A549 treated with Hydrocortisone at 1 μM for 4 hours (cell line): ENCODE results near the gene LPP. TPM values are rescaled to one million over a fixed set of nuclear protein-coding genes. Genes with fewer than 3 reads are reported as not detected.

ENCODE experiments used
- total RNA-seq: library from RNA; stranded (reverse); fragments of 200-300 nt; extraction: Qiagen RNA extraction; gene quantifications from 5 replicates; pipeline ENCODE4 v1.2.3, GENCODE V29; 2022

LPP gene, protein sequence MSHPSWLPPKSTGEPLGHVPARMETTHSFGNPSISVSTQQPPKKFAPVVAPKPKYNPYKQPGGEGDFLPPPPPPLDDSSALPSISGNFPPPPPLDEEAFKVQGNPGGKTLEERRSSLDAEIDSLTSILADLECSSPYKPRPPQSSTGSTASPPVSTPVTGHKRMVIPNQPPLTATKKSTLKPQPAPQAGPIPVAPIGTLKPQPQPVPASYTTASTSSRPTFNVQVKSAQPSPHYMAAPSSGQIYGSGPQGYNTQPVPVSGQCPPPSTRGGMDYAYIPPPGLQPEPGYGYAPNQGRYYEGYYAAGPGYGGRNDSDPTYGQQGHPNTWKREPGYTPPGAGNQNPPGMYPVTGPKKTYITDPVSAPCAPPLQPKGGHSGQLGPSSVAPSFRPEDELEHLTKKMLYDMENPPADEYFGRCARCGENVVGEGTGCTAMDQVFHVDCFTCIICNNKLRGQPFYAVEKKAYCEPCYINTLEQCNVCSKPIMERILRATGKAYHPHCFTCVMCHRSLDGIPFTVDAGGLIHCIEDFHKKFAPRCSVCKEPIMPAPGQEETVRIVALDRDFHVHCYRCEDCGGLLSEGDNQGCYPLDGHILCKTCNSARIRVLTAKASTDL
- total RNA-seq: 5.7 to 12.0 TPM (median 9.6 TPM) in 5 replicates

GRCh38 chr3:188154014-188154808 is at the start of gene LPP:
Gene LPP (plus strand): TSS chr3:188154157. CDS start chr3:188406121, 251,964 bp downstream.

